Keratinocyte (primary cell): ENCODE results near the gene SORL1-AS1.

Source experiments
- DNase-seq: peaks from one replicate; pipeline ENCODE4 v3.0.0-alpha.2; 2011; ENCODE audit warnings: low read depth, missing footprints, low spot score
- FAIRE-seq: peaks from 2 replicates; lab custom pipeline; 2011; peaks lifted over from hg19 to GRCh38; lab: Jason Lieb, UNC
- H2AFZ ChIP-seq: 2 replicates; pipeline ENCODE4 v1.6.0; 2012; ENCODE audit warnings: low read length, control low read depth, inconsistent platforms; ENCODE audit not compliant: control insufficient read depth
- H3K27ac ChIP-seq: 2 replicates; pipeline ENCODE4 v1.5.1; 2011; ENCODE audit warnings: low read length; ENCODE audit not compliant: control insufficient read depth, insufficient read depth
- H3K27me3 ChIP-seq: 3 replicates; pipeline ENCODE4 v1.6.0; 2011; ENCODE audit warnings: low read length; ENCODE audit not compliant: control insufficient read depth, insufficient read depth; ENCODE audit errors: extremely low read depth
- H3K36me3 ChIP-seq, 2 experiments: 2 replicates in 1 of 2; 3 replicates in 1 of 2; pipeline ENCODE4 v1.5.1; 2011; ENCODE audit warnings: low read length in 2 of 2, mild to moderate bottlenecking in 1 of 2; ENCODE audit not compliant: control insufficient read depth in 2 of 2, insufficient read depth in 2 of 2; ENCODE audit errors: extremely low read depth in 1 of 2
- H3K4me1 ChIP-seq: 3 replicates; pipeline ENCODE4 v1.5.1; 2011; ENCODE audit warnings: low read length; ENCODE audit not compliant: control insufficient read depth, insufficient read depth; ENCODE audit errors: extremely low read depth
- H3K4me2 ChIP-seq: 3 replicates; pipeline ENCODE4 v1.6.0; 2011; ENCODE audit warnings: low read depth, low read length; ENCODE audit not compliant: control insufficient read depth, insufficient read depth; ENCODE audit errors: extremely low read depth
- H3K4me3 ChIP-seq, 3 experiments: fragments of 200-600 bp in 1 of 3; sonication (generic) in 1 of 3; 2 replicates in 2 of 3; 3 replicates in 1 of 3; pipeline ENCODE4 v1.5.1; 2011 to 2016; ENCODE audit warnings: low read length in 3 of 3, mild to moderate bottlenecking in 3 of 3, control low read depth in 2 of 3, inconsistent platforms in 1 of 3, low read depth in 1 of 3, mixed read lengths in 1 of 3, mixed run types in 1 of 3, moderate library complexity in 1 of 3; ENCODE audit not compliant: control insufficient read depth in 2 of 3, insufficient read depth in 2 of 3; ENCODE audit errors: extremely low read depth in 1 of 3
- H3K79me2 ChIP-seq: 2 replicates; pipeline ENCODE4 v1.6.0; 2012; ENCODE audit warnings: low read length; ENCODE audit not compliant: control insufficient read depth, insufficient read depth
- H3K9ac ChIP-seq: 3 replicates; pipeline ENCODE4 v1.6.0; 2011; ENCODE audit warnings: low read length; ENCODE audit not compliant: control insufficient read depth, insufficient read depth; ENCODE audit errors: extremely low read depth
- H3K9me1 ChIP-seq: 3 replicates; pipeline ENCODE4 v1.6.0; 2011; ENCODE audit warnings: low read length; ENCODE audit not compliant: control insufficient read depth, insufficient read depth; ENCODE audit errors: extremely low read depth
- H3K9me3 ChIP-seq: 2 replicates; pipeline ENCODE4 v1.5.1; 2012; ENCODE audit warnings: low read depth, low read length; ENCODE audit not compliant: control insufficient read depth
- H4K20me1 ChIP-seq: 3 replicates; pipeline ENCODE4 v1.6.0; 2011; ENCODE audit warnings: low read length; ENCODE audit not compliant: control insufficient read depth, insufficient read depth; ENCODE audit errors: extremely low read depth
- EZH2 ChIP-seq: IDR thresholded peaks from one replicate; pipeline ENCODE4 v1.6.1; 2012; ENCODE audit warnings: inconsistent platforms, mild to moderate bottlenecking, low read length, moderate library complexity
- dilution Hi-C: fragments of 300-500 bp; cut with MboI; formaldehyde crosslinking; loops from one replicate; pipeline ENCODE4 v1.7.0; 2020; ENCODE audit warnings: low sequenced_read_pairs; ENCODE audit not compliant: extremely low pct_ligation_motif_present
- TF ChIP-seq, protein P1 (sequence below), 3 experiments: IDR thresholded peaks in 1 of 3; conservative IDR thresholded peaks in 1 of 3; optimal IDR thresholded peaks in 1 of 3; 2 replicates in 2 of 3; 3 replicates in 1 of 3; pipeline versions ENCODE3 to v1.5.1; 2011; ENCODE audit warnings: low read length in 3 of 3, mild to moderate bottlenecking in 3 of 3, moderate library complexity in 2 of 3, control low read depth in 1 of 3, inconsistent platforms in 1 of 3; ENCODE audit not compliant: insufficient read depth in 2 of 3; ENCODE audit errors: extremely low read depth in 1 of 3

The SORL1-AS1 gene

DNA sequence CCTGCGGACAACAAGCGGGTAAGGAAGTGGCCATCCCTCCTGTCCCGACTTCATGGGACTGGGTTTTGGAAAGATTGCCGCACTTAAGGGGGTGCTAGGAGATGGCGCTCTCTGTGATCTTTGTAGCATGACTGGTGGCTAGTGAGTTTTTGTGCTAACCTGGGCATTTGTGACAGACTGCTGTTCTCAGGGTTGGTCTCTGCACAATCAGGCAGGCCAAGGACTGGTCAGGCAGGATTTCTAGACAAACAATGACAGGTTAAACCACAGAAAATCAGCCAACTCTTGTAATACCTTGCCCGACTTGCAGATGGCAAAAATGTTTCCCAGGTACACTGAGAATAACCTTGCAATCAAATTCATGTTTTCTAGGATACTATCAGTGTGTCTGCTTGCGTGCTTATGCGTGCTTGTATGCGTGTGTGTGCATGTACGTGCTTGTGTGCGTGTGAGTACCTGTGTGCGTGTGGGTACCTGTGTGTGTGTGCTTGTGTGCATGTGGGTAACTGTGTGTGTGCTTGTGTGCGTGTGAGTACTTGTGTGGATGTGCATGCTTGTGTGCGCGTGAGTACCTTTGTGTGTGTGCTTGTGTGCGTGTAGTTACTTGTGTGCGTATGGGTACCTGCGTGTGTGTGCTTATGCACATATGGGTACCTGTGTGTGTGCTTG, 25.6 kb upstream of the SORL1-AS1 start:
- Histone ChIP-seq H3K4me1 (peaks cover 16% of the 10 kb centered on the region), H3K4me3 (no peak overlapping the region), H4K20me1 (no peaks in the 10 kb centered on the region), H3K4me2 (no peak overlapping the region), H3K36me3 (peaks cover 0 to 3% of the 10 kb centered on the region in 2 experiments), H3K9me1 (no peaks in the 10 kb centered on the region), H3K79me2 (no peaks in the 10 kb centered on the region), H2AFZ (no peak overlapping the region), H3K27ac (no peak overlapping the region), H3K9me3 (no peaks in the 10 kb centered on the region), H3K9ac (no peak overlapping the region), H3K27me3 (no peaks in the 10 kb centered on the region)
- FAIRE-seq (no peak), DNase-seq (no peak)
- dilution Hi-C loops: no loop called here
- TF ChIP-seq, protein P1, sequence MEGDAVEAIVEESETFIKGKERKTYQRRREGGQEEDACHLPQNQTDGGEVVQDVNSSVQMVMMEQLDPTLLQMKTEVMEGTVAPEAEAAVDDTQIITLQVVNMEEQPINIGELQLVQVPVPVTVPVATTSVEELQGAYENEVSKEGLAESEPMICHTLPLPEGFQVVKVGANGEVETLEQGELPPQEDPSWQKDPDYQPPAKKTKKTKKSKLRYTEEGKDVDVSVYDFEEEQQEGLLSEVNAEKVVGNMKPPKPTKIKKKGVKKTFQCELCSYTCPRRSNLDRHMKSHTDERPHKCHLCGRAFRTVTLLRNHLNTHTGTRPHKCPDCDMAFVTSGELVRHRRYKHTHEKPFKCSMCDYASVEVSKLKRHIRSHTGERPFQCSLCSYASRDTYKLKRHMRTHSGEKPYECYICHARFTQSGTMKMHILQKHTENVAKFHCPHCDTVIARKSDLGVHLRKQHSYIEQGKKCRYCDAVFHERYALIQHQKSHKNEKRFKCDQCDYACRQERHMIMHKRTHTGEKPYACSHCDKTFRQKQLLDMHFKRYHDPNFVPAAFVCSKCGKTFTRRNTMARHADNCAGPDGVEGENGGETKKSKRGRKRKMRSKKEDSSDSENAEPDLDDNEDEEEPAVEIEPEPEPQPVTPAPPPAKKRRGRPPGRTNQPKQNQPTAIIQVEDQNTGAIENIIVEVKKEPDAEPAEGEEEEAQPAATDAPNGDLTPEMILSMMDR (optimal IDR thresholded peaks at IDR 0.05 in 1 of 3, IDR thresholded peaks at IDR 0.05 in 1 of 3, conservative IDR thresholded peaks at IDR 0.05 in 1 of 3; ENCODE audit: extremely low read depth in 1 of 3, insufficient read depth in 2 of 3, low read length in 3 of 3): no peak
- TF ChIP-seq EZH2: no peak

DNA sequence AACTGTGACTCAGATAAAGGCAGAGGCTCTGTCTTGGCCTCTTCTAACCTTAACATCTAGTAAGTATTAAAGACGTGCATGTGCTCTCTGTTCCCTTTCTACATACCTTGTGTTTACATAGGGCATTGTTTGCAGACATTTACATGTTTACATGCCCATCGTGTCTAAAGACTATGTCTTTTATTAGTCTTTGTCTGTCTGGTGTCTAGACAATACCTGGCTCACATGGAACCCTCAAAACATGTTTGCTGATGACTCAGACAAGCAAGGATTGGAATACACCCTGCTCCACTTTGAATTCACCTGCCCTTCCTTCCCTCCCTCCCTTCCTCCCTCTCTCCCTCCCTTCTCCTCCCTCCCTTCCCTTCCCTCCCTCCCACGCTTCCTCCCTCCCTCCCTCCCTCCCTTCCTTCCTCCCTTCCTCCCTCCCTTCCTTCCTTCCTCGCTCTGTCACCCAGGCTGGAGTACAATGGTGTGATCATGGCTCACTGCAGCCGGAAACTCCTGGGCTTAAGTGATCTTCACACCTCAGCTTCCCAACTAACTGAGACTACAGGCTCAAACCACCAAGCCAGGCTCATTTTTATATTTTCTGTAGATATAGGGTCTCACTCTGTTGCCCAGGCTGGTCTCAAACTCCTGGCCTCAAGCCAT, 23.7 kb upstream of the SORL1-AS1 start:
- no peak for DNase-seq
- peaks cover 10% of the 10 kb centered on the region for H3K4me1 ChIP-seq
- H4K20me1 ChIP-seq: no peaks in the 10 kb centered on the region
- H2AFZ ChIP-seq: no peak overlapping the region
- FAIRE-seq: peak; percentile 94
- H3K4me2 ChIP-seq: no peak overlapping the region
- dilution Hi-C loops: no loop called here
- no peaks in the 10 kb centered on the region for H3K27me3 ChIP-seq
- no peaks in the 10 kb centered on the region for H3K9me3 ChIP-seq
- no peaks in the 10 kb centered on the region for H3K9me1 ChIP-seq
- H3K27ac ChIP-seq: peak overlapping the region; percentile 33
- H3K36me3 ChIP-seq: peaks cover 0 to 3% of the 10 kb centered on the region in 2 experiments
- H3K79me2 ChIP-seq: no peaks in the 10 kb centered on the region
- no peak overlapping the region for H3K9ac ChIP-seq
- no peak overlapping the region for H3K4me3 ChIP-seq
- TF ChIP-seq EZH2: no peak
- TF ChIP-seq, protein P1 (optimal IDR thresholded peaks at IDR 0.05 in 1 of 3, IDR thresholded peaks at IDR 0.05 in 1 of 3, conservative IDR thresholded peaks at IDR 0.05 in 1 of 3; ENCODE audit: extremely low read depth in 1 of 3, insufficient read depth in 2 of 3, low read length in 3 of 3): no peak
